Stimulated activated naive CD8-positive, alpha-beta T cell treated with anti-CD3 and anti-CD28 coated beads, Interleukin-15, Interleukin-2, amounts not matched to agents 100 U/mL and 50 U/mL, for 24 hours (primary cell): ENCODE data around the gene ITIH2.

Experiments
- ATAC-seq: fragments of 150-1000 bp; cut with Tn5 transposase; one replicate; pipeline ENCODE4 v1.10.0; 2021
- DNase-seq: peaks from one replicate; pipeline ENCODE4 v3.0.0; 2021

Gene ITIH2

DNA sequence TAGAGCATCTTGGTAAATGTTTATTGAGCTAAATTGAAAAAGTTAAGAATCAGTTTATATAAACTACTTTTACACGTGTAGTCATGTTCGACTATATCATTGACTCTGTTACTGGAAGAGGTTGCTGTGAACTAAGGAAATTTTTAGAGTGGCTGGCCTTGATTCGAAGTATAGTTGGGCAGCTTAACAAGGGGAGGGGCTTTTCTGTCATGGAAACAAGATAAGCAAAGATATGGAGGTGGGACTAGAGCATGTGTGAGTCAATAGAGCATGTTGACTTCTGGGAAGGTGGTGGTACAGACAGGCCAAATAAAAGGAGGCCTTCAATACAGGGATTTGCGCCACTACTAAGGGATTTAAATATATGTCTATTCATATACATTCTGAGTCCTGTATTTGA, 92.5 kb downstream of the ITIH2 start:
- no peak for DNase-seq
- no peak for ATAC-seq

DNA sequence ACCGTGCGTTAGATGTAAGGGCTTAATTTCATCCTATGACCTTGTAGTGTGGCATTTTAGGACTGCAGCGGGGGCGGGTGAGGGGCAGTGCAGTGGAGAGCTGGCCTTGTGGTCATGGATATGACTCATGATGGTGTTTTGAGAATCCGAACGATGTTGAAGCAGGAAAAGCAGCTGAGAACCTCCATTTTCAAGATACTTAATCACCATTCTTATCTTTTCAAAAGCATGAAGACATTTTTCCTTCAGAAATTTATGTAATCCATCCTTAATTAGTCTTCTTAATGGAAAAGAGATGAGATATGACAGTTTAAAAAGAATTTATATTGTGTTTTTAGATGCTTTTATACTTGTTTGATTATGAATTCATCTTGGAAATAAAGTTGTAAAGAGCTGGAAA, 94.5 kb downstream of the ITIH2 start:
- DNase-seq (no peak), ATAC-seq (no peak)
